ENCODE results near the gene PPIB. TPM values are rescaled to one million over a fixed set of nuclear protein-coding genes. Genes with fewer than 3 reads are reported as not detected.

Gene PPIB
- total RNA-seq, 1 donor from 2014 or later, result 102 TPM

DNA sequence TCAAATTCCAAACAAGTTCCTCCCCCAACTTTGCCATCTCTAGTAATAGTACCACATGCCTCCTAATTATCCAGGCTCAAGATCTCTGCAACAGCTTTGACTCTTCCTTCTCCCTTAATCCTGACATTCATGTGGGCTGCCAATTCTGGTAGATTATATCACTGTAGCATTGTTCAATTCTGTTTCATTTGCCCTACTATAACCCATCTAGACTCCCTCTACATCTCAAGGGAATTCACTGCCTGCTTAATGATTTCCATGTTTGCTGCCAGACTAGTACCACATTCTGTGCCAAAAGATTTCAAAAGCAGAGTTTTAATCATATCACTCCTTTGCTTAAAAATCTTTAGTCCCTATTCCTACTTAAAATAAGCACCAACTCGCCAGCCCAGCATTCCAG lies 34.6 kb upstream of the PPIB start:
- peaks cover 42% of the 10 kb centered on the region for H3K36me3 ChIP-seq
- DNase-seq, result no peak

DNA sequence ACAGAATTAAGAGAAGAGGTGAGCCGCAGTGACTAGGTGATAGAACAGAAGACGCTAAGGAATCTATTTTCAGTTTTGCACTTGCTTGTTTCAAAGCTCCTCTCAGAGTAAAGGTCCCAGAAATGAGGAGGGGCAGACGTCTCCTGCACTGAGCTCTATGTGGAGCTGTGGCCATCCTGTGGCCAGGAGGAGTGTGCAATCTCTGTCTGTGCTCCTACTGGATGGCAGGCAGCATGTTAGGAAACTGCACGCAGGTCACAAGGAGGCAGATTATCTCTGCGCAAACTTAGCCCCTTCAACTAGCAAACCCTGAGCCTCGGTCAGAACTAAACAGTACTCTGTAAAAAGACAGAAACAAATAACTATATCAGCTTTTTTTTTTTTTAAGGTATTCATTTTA lies 31.1 kb upstream of the PPIB start:
- H3K36me3 ChIP-seq, result peaks cover 19% of the 10 kb centered on the region
- intact Hi-C loops (cut with micrococcal nuclease), result no loop called here

More for the DNA sequence above, 34.6 kb upstream of the PPIB start:
- Histone ChIP-seq H3K4me1 (peaks cover 9% of the 10 kb centered on the region), H3K4me3 (no peak overlapping the region), H3K9me3 (replicated peaks) (no peaks in the 10 kb centered on the region), H3K27me3 (ENCODE audit: low read depth) (no peaks in the 10 kb centered on the region), H3K27ac (replicated peaks) (no peak overlapping the region)
- intact Hi-C loops (cut with micrococcal nuclease), result no loop called here
- TF ChIP-seq, protein P1, sequence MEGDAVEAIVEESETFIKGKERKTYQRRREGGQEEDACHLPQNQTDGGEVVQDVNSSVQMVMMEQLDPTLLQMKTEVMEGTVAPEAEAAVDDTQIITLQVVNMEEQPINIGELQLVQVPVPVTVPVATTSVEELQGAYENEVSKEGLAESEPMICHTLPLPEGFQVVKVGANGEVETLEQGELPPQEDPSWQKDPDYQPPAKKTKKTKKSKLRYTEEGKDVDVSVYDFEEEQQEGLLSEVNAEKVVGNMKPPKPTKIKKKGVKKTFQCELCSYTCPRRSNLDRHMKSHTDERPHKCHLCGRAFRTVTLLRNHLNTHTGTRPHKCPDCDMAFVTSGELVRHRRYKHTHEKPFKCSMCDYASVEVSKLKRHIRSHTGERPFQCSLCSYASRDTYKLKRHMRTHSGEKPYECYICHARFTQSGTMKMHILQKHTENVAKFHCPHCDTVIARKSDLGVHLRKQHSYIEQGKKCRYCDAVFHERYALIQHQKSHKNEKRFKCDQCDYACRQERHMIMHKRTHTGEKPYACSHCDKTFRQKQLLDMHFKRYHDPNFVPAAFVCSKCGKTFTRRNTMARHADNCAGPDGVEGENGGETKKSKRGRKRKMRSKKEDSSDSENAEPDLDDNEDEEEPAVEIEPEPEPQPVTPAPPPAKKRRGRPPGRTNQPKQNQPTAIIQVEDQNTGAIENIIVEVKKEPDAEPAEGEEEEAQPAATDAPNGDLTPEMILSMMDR (IDR thresholded peaks at IDR 0.05; ENCODE audit: borderline replicate concordance), result no peak

DNA sequence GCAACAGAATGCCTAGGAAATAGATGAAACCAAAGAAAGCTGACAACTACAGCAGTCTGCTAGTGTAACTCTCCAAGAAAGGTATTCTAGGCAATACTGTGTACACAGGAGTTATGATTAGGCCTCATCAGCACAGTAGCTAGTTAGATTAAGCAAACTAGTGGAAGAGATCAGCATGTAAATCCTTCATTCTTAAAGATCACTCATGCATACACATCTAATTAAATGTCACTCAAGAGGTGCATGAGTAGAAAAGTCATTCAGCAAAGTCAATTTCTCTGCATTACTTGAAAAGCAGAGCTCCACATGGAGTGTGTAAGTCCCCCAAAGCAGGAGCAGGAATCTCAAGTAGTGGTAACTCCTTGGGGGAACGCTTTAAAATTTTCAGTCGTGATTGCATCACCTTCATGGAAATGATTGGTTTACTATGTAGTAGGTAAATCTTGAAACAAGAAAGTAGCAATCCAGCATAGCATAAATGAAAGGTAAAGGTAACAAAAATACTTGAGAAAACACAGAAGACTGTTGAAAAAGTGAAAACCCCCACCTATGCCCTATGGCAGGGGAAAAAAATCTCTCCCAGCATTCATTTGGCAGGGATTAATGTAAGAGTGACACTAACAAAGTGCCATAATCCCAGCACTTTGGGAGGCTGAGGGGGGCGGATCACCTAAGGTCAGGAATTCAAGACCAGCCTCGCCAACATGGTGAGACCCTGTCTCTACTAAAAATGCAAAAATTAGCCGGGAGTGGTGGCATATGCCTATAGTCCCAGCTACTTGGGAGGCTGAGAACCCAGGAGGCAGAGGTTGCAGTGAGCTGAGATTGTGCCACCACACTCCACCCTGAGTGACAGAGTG lies 29.4 kb upstream of the PPIB start:
- TF ChIP-seq, protein P1 (IDR thresholded peaks at IDR 0.05; ENCODE audit: borderline replicate concordance), result no peak
- peaks cover 35% of the 10 kb centered on the region for H3K36me3 ChIP-seq
- no peak for DNase-seq

More for the DNA sequence above, 31.1 kb upstream of the PPIB start:
- Histone ChIP-seq H3K27ac (replicated peaks) (no peak overlapping the region), H3K9me3 (replicated peaks) (no peaks in the 10 kb centered on the region), H3K4me1 (peaks cover 9% of the 10 kb centered on the region), H3K27me3 (ENCODE audit: low read depth) (no peaks in the 10 kb centered on the region), H3K4me3 (no peak overlapping the region)
- DNase-seq, result no peak
- TF ChIP-seq, protein P1 (IDR thresholded peaks at IDR 0.05; ENCODE audit: borderline replicate concordance), result no peak

DNA sequence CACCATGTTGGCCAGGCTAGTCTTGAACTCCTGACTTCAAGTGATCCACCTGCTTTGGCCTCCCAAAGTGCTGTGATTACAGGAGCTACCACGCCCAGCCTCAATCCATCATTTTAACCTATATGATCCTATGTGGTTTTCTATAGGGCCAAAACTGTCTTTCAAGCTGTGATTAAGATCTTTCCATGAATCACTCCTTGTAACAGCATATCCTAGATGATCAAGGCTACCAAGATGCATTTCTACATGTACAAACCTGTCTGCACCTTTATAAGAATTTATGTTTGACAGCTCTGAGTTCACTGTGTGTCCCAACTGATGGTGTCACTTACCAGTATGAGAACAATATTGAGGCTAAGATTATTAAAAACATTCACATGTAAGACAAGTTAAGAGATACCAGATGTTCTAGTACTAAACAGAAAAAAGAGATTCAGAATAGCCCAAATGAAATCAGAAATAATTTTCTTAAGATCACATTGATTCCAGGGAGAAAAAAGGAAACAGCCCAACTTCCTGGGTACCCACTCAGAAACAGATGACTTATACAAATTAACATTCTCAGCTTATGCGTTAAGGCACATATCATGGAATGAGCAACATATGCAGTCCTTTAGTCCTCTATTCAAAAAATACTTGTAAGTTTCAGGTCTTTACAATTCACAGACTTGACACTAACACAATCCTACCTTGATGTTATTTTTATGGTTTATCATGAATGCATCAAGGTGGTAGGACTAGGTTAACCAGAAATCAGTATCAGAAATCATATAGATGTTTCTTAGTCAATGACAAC lies 24.8 kb upstream of the PPIB start:
- peaks cover 39% of the 10 kb centered on the region for H3K36me3 ChIP-seq
- TF ChIP-seq, protein P1 (IDR thresholded peaks at IDR 0.05; ENCODE audit: borderline replicate concordance), result no peak
- no peak overlapping the region for H3K4me3 ChIP-seq
- H3K27ac ChIP-seq (replicated peaks), result no peak overlapping the region
- H3K27me3 ChIP-seq (ENCODE audit: low read depth), result no peaks in the 10 kb centered on the region
- H3K9me3 ChIP-seq (replicated peaks), result no peaks in the 10 kb centered on the region
- H3K4me1 ChIP-seq, result no peaks in the 10 kb centered on the region
- intact Hi-C loops (cut with micrococcal nuclease), result no loop called here
- DNase-seq, result no peak

More for the DNA sequence above, 29.4 kb upstream of the PPIB start:
- H3K27me3 ChIP-seq (ENCODE audit: low read depth), result no peaks in the 10 kb centered on the region
- intact Hi-C loops (cut with micrococcal nuclease), result no loop called here
- peaks cover 2% of the 10 kb centered on the region for H3K4me1 ChIP-seq
- H3K9me3 ChIP-seq (replicated peaks), result no peaks in the 10 kb centered on the region
- H3K27ac ChIP-seq (replicated peaks), result no peak overlapping the region
- H3K4me3 ChIP-seq, result no peak overlapping the region

DNA sequence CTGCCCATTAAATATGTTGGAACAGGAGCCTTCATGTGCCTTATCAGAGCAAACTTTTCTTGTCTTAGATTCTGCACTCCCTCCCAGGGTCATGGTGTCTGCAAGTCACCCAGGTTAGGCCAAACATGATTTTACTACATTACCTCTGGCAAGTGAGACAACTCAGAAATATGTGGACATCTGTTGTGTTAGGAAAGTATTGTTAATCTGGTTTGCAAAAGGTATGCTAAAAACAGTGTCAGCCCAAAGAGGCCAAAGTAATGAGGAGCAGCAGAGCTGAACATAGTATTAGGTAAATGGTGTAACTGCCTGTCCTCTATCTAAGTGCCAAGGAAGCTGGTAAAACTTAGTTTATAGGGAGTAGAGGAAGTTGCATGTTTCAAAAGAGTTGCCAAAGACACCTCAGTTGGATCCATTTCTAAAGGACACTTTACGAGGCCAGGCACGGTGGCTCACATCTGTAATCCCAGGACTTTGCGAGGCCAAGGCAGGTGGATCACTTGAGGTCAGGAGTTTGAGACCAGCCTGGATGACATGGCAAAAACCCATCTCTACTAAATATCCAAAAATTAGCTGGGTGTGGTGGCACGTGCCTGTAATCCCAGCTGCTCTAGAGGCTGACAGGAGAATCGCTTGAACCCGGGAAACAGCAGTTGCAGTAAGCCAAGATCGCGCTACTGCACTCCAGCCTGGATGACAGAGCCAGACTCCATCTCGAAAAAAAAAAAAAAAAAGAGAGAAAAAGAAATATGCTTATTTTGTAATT lies 22.5 kb upstream of the PPIB start:
- intact Hi-C loops (cut with micrococcal nuclease), result no loop called here
- Histone ChIP-seq H3K4me1 (no peaks in the 10 kb centered on the region), H3K27ac (replicated peaks) (no peak overlapping the region), H3K9me3 (replicated peaks) (no peaks in the 10 kb centered on the region), H3K27me3 (ENCODE audit: low read depth) (no peaks in the 10 kb centered on the region), H3K4me3 (no peak overlapping the region), H3K36me3 (peaks cover 41% of the 10 kb centered on the region)
- DNase-seq, result no peak
- TF ChIP-seq, protein P1 (IDR thresholded peaks at IDR 0.05; ENCODE audit: borderline replicate concordance), result no peak

Data from left ventricle myocardium inferior (tissue), 1 donor.